NAMALWA (cell line): ENCODE results near the gene OGDH.
"Not testable (repeated sequence)": the region's sequence is repeated elsewhere in the genome, so short reads cannot be mapped to it uniquely, and the experiment has no call there.

Experiments
- DNase-seq: peaks from one replicate; pipeline ENCODE4 v3.0.0-alpha.2; 2015; ENCODE audit warnings: low spot score

OGDH gene

DNA sequence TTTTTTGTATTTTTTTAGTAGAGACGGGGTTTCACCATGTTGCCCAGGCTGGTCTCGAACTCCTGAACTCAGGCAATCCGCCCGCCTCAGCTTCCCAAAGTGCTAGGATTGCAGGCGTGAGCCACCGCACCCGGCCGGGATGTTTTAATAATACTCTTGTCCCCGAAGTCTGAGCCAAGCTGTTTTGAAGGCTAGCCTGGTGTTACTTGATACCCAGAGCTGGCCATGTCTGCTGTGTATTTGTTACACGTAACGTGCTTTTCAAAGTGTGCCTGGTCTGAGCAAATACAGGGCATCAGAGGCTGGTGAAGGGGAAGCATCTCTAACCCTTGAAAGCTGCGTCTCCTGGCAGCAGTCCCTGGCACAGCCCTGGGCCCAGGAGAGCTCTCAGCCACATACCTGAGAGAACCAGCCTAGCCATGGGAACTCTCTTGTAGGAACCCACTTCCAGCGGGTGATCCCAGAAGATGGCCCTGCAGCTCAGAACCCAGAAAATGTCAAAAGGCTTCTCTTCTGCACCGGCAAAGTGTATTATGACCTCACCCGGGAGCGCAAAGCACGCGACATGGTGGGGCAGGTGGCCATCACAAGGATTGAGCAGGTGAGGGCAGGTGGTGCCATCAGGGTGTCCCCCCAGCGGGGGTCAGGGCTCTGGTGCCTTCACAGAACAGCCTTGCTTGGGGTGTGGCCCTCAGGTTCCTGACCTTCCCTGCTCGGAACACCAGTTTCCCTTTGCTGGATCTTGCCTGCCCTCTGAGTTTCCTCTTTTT lies 100.5 kb downstream of the OGDH start:
- no peak for DNase-seq

DNA sequence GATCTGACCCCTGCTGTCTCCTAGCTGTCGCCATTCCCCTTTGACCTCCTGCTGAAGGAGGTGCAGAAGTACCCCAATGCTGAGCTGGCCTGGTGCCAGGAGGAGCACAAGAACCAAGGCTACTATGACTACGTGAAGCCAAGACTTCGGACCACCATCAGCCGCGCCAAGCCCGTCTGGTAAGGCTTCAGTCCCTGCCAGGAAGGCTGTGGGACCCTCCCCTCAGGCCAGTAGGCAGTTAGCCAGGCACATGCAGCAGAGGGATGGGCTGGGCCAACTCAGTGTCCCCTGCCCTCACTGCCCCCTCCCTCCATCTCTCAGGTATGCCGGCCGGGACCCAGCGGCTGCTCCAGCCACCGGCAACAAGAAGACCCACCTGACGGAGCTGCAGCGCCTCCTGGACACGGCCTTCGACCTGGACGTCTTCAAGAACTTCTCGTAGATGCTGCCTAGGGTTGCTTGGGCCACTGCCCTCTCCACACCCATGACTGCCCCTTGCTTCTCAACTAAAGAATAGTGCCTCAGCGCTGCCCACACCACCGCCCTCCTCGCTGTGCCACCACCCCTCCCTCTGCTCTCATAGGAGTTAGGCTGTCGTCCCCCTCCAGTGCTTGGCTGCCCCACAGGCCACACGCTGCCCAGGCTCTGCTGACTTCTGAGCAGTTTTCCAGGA lies 101.3 kb downstream of the OGDH start:
- DNase-seq = no peak

DNA sequence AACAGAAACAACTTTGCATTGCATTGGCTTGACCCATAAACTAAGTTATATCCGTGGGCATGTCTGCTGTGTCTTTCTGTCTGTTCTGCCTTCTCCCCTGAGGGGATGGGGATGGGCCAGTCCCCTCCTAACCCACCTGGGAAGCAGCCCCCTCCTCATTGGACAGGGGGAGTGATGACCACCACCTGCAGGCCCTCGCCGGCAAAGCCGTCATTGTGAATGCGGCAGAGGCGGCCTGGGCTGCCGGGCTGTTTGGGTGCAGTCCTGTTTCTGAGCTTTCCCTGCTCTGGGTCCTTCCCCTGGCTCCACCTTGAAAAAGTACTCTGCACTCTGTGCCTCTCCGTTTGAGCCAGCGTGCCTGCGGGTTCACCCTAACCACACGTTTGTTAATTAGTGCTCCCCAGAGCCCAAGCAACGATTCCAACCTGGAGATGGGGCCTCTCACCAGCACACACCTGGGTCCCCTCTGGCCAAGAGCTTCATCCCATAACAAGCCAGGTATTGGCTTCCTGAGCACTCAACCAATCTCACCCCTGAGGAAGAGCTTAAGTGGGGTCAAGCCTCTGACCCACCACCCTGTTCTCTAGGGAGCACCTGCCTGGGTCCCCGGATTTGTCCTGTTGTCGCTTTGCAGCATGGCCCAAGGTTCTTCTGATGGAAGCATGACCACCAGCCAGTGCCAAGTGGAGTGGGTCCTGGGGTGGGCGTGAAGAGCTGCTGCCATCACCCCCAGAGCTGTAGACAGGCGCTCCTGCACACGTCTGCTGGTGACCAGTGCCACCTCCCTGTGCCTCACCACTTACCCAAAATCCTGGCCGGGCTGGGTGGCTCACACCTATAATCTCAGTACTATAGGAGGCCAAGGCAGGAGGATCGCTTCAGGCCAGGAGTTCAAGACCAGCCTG lies 102.8 kb downstream of the OGDH start:
- DNase-seq = no peak

DNA sequence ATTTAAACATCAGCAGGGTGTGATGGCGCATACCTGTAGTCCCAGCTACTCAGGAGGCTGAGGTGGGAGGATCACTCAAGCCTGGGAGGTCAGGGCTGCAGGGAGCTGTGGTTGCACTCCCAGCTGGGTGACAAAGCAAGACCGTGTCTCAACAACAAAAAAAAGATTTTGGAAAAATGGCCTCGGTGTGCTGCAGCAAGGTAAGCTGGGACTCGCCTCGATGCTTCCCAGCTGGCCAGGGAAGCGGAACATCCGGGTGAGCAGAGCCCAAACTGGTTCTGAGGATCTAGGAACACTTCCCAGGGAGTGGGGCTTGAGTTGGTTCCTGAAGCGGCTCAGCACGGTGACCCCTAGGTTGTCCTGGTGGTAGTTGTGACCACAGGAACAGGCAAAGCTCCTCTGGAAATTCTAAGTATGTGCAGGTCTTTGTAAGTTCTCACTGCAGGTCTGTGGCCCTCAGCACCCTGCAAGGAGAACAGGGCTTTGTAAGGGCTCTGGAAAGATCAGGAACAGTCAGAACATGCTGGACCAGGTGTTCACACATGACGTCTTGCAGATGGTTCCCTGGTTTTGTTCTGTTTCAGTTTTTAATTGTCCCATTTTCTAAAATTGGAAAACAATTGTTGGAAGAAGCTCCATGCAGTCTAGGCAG lies 103.6 kb downstream of the OGDH start:
- DNase-seq = no peak

DNA sequence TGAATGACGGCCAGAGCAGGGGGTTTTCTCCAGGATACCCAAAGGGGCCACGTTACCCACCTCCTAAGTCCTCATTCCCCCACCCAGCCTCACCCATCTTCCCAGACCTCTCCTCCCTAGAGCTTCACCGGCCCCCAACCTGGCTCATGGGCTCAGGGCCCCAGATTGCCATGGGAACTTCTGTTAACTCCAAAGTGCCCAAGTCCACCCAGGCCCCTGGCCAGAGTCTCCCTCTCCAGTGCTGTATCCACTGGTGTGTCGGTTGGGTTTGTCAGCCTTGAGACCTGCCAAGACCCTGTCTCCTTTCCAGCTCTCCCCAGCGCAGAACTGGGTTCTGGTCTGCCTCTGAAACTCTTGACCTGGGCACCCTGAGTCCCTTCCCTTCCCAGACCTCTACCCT lies 105.1 kb downstream of the OGDH start:
- no peak for DNase-seq

DNA sequence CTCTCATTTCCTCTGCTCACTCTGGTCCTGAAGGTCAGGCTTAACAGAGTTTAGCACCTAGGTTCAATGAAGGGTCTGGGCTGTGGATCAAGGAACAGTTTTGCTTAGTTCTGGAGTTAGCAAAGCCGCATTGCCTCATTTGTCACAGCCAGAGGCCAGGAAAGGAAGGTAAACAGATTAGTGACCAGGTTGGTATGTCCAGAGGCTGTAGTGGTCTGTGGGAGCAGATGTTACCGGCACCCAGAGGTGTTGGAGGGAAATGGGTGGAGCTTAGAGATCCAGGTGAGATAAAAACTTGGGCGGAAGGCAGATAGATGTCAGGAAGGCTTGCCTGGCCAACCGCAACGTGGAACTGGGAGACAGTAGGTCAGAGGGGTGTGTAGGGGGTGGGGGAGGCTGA lies 105.6 kb downstream of the OGDH start:
- no peak for DNase-seq

DNA sequence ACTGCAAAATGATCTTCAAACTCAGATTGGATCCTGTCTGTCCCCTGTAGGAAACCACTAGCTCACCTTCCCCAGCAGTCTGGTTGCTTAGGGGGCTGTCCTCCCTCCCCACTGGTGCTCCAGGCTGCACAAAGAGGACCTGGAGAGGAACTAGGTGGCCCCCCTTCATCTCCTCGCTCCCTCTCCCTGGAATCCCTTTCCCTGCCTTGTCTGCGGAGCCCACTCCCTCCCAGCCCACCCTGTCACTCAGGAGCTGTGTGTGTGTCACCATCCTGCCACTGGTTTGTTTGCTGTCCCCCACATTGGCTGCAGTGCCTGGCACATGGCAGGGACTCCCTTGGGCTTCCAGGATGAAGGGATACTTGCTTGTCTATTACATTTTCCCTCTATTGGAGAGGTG lies 106.7 kb downstream of the OGDH start:
- DNase-seq = no peak

DNA sequence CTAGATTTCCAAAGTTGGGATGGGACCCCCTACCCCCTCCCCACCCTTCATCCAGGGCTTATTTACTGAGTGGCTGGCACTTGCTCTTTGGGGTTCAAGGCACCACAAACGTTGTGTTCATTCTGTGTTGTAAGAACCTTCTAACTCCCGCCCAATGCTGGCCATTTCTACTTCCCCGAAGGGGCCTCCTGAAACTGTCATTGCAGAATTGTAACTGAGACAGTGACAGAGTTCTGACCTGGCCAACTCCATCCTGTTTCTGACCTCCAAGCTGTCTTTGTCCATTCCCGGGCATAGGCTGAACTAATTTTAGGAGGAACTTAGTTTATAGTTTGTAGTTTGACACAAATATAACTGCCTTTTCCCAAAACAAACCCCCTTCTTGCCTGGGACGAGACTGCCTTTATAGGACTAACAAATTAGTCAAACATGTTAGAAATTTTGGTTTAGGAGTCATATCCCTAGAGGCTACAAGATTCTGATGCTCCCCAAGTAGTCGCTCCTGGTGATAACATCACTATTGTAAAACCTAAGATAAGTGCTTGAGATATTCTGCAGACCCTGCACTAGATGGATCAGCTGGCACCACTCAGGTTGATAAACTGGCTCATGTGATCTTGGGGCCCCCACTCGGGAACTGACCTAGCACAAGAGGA lies 107.4 kb downstream of the OGDH start:
- DNase-seq = no peak

DNA sequence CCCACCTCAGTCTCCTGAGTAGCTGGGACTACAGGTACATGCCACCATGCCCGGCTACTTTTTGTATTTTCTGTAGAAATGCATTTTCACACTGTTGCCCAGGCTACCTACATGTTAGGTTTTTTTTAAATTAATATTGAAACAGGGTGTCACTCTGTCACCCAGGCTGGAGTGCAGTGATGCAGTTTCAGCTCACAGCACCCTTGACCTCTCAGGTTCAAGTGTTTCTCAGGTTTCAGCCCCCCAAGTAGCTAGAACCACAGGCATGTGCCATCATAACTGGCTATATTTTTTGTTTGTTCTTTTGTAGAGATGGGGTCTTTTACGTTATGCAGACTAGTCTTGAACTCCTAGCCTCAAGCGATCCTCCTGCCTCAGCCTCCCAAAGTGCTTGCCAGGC lies 109.8 kb downstream of the OGDH start:
- DNase-seq = no peak

DNA sequence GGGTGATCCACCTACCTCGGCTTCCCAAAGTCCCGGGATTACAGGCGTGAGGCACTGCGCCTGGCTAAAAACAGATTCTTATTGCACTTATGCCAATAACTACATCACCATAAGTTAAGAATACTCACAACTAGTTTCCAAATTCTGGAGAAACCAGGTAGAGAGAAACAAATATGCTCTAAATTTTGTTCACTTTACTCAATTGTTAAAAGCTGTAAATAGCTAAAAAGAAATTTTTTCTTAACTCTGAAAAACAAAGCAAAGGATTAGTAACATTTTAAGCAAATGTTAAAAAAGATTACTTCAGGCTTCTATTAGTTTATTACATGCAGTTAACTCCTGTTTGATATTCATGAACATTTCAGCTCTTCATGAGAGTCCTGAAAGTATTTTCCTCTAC lies 113.9 kb downstream of the OGDH start:
- peak; percentile 35 for DNase-seq

DNA sequence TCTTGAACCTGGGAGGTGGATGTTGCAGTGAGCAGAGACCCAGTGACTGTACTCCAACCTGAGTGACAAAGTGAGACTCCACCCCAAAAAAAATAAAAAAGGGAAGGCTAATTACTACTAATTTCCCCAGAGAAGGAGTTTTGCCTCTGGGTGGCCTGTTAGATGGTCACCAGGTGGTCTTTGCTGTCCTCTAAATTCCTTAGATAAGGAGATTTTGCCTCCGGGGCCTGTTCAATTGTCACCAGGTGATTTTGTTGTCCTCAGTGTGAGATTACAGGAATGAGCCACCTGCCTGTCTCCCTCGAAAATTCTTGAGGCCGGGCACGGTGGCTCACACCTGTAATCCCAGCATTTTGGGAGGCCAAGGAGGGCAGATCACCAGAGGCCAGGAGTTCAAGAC lies 117.8 kb downstream of the OGDH start:
- no peak for DNase-seq

DNA sequence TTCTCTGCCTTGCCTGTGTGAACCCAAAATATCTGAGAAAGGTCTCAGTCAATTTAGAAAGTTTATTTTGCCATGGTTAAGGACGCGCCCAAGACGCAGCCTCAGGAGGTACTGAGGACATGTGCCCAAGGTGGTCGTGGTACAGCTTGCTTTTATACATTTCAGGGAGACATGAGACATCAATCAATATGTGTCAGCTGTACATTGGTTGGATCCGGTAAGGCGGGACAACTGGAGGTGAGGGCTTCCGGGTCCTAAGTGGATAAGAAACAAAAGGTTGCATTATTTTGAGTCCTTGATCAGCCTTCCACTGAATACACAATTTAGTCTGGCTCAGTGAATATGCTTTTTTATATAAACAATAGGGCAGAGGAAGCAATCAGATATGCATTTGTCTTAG lies 119.8 kb downstream of the OGDH start:
- not testable (repeated sequence) for DNase-seq

DNA sequence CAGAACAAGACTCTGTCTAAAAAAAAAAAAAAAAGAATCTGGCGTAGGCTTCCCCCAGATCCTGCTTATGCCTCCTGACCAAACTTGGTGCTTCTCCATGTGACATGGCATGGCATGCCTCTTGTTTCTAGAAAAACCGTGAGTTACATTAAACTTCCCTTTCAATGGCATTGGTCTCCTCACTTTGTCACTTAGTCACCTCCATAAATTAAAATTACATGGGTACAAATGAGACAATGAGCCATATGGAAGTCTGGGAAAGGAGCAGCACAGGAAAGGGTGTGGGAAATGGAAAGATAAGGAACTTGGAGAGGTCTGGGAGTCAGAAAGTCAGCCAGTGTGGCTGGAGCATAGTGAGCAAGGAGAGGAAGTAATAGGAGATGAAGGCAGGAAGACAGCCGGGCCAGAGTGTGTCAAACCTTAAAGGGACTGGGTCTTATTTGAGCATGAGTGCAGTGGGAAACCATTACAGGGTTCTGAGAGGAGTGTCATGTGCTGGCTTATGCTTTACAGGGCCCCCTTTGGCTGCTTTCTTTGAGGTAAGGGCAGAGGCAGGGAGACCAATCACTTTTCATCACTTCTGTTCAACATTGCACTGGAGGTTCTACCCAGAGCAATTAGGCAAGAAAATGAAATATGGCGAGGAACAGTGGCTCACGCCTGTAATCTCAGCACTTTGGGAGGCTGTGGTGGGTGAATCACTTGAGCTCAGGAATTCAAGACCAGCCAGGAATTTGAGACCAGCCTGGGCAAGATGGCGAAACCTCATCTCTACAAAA lies 120.9 kb downstream of the OGDH start:
- DNase-seq = no peak

DNA sequence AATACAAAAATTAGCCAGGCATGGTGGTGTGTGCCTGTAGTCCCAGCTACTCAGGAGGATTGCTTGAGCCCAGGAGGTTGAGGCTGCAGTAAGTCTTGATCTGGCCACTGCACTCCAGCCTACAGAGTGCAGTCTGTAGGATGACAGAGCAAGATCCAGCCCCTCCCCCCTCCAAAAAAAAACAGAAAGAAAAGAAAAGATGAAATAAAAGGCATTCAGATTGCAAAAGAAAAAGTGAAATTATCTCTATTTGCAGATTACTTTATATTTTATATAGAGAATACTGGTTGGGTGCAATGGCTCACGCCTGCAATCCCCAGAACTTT lies 121.5 kb downstream of the OGDH start:
- DNase-seq = no peak

DNA sequence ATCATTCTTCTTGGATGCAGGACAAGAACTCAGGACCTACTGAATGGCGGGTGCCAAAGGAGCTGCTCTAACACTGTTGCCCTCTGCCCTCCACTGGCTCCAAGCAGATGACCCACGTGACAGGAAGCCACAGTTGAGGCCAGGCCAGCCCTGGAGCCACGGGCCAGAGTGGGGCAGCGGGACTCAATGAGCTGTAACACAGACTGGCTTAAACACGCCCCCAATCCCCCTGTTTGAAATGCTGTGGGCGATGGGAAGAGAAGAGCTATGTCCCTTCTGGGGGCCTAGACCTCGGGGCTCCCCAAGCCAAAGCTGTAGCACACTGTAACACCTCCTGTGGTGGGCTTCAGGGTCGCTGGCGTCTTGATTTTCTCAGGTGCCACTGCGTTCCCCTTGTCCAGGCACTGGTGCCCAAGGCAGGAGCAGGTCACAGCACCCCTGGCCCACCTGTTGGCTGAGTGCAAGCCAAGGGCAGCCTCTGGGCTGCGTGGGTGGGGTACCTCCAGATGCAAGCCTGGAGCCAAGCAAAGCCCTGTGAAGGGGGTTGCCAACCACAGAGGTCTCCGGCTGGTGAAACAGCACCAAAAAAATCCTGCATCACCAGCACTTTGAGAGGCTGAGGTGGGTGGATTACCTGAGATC lies 123.6 kb downstream of the OGDH start:
- no peak for DNase-seq

DNA sequence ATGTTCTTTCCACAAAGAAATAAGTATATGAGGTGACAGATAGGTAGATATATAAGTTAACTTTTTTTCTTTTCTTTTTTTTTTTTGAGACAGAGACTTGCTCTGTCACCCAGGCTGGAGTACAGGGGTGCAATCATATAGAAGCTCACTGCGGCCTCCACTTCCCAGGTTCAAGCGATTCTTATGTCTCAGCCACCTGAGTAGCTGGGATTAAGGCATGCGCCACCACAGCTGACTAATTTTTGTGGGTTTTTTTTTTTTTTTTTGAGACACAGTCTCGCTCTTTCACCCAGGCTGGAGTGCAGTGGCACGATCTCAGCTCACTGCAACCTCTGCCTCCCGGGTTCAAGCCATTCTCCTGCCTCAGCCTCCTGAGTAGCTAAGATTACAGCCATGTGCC lies 126.5 kb downstream of the OGDH start:
- not testable (repeated sequence) for DNase-seq

DNA sequence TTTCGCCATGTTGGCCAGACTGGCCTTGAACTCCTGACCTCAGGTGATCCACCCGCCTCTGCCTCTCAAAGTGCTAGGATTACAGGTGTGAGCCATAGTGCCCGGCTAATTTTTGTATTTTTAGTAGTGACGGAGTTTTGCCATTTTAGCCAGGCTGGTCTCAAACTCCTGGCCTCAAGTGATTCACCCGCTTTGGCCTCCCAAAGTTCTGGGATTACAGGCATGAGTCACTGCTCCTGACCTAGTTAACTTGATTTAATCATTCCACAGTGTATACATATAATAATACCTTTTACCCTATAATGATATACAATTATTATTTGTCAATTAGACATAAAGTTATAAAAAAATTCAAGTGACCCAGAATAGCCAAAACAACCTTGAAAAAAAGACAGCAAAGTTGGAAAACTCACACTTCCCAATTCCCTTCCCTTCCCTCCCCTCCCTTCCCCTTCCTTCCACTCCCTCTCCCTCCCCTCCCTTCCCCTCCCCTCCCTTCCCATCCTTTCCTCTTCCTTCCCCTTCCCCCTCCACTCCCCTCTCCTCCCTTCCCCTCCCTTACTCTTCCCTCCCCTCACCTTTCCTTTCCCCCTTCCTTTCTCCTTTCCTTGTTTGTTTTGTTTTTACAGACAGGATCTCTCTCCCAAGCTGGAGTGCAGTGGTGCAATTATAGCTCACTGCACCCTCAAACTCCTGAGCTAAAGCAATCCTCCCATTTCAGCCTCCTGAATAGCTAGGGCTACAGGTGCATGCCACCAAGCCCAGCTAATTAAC lies 127.5 kb downstream of the OGDH start:
- DNase-seq = no peak

DNA sequence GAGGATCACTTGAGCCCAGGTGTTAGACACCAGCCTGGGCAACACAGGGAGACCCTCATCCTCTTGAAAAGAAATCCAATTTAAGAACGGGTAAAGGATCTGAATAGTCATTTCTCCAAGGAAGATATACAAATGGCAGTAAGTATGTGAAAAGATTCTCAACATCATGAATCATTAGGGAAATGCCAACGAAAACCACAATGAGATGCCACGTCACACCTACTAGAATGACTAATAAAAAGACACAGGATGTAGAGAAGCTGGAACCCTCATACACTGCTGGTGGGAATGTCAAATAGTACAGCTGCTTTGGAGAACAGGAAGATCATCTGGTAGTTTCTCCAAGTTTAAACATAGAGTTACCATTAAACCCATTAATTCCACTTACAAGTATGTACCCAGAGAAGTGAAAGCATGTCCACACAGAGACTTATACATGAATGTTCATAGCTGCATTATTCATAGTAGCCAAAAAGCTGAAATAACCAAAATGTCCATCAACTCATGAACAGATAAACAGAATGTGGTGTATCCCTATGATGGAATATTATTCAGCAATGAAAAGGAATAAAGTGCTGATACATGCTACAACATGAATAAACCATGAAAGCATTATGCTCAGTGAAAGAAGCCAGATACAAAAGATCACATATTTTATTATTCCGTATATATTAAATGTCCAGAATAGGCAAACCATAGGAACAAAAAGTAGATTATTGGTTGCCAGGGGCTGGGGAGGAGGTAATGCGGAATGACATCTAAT lies 129.2 kb downstream of the OGDH start:
- no peak for DNase-seq

DNA sequence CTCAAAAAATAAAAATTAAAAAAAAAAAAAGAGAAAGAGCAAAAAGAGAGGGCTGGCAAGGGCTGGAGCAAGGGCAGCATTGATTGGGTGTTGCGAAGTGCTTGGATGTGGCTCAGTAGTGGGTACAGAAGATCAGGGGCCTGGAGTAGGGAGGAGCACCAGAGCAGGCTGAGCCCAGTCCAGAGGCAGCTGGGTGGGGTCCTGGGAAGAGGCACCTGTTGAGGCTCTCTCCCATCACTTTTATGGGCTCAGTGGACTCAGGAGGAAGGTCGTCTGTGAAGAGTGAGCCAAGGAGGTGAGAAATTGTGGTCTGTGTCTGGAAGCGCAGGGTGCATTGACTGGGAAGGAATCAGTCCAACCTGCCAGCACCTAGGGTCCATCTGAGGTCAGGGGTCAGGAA lies 130.5 kb downstream of the OGDH start:
- DNase-seq = no peak
